Activated CD8-positive, alpha-beta T cell treated with anti-CD3 and anti-CD28 coated beads for 36 hours (primary cell): ENCODE data around the gene IKBIP. TPM values are rescaled to one million over a fixed set of nuclear protein-coding genes. Genes with fewer than 3 reads are reported as not detected.
A peak's percentile ranks its signal among the peaks of the same experiment; 100 is the strongest.

Experiments used
- ATAC-seq: fragments of 200-7000 bp; cut with Tn5 transposase; one replicate; pipeline ENCODE4 v1.10.0; 2021; ENCODE audit warnings: mild to moderate bottlenecking, moderate library complexity
- CTCF ChIA-PET: fragments of 350-600 bp; sonication (Branson Sonifier 250); formaldehyde crosslinking; loops from one replicate; lab custom pipeline; 2021; ENCODE audit warnings: antibody characterized with exemption; lab: Charles Lee
- POLR2A ChIA-PET: fragments of 350-600 bp; sonication (Branson Sonifier 250); formaldehyde crosslinking; loops from one replicate; lab custom pipeline; 2021; ENCODE audit warnings: antibody characterized with exemption; lab: Charles Lee
- DNase-seq: peaks from one replicate; pipeline ENCODE4 v3.0.0-alpha.2; 2020
- H3K27ac Mint-ChIP-seq: one replicate; pipeline ENCODE4 v1.8.0; 2021; ENCODE audit warnings: mild to moderate bottlenecking, mixed read lengths
- H3K27me3 Mint-ChIP-seq: one replicate; pipeline ENCODE4 v1.8.0; 2021; ENCODE audit warnings: mixed read lengths
- H3K36me3 Mint-ChIP-seq: one replicate; pipeline ENCODE4 v1.8.0; 2021; ENCODE audit warnings: low read depth, mixed read lengths
- H3K4me1 Mint-ChIP-seq: one replicate; pipeline ENCODE4 v1.8.0; 2021; ENCODE audit warnings: low read depth, mixed read lengths
- H3K4me3 Mint-ChIP-seq: one replicate; pipeline ENCODE4 v1.8.0; 2021; ENCODE audit warnings: mild to moderate bottlenecking, moderate library complexity, mixed read lengths
- H3K9me3 Mint-ChIP-seq: one replicate; pipeline ENCODE4 v1.8.0; 2021; ENCODE audit warnings: mixed read lengths
- CTCF ChIP-seq: fragments of 200-600 bp; IDR thresholded peaks from one replicate; pipeline ENCODE4 v1.8.0; 2022; ENCODE audit warnings: antibody characterized with exemption, mild to moderate bottlenecking
- intact Hi-C: fragments of 100-400 bp; cut with micrococcal nuclease; formaldehyde crosslinking; loops from one replicate; pipeline ENCODE4 v1.10.0; 2022
- total RNA-seq, 2 experiments: library from RNA; stranded (reverse); gene quantifications; one replicate each; pipeline ENCODE4 v1.2.3, GENCODE V29; 2021

Gene IKBIP
- total RNA-seq, 2 experiments from 2014 or later = 34.9 to 35.4 TPM

- intact Hi-C loops = no loop called here
These were observed 26.9 kb upstream of the IKBIP start for GRCh38 chr12:98671459-98671858.

GRCh38 chr12:98669751-98670150, 25.2 kb upstream of the IKBIP start:
- Mint-ChIP-seq H3K36me3 (peaks cover 24% of the 10 kb centered on the region), H3K27ac (no peak overlapping the region), H3K9me3 (peaks cover 2% of the 10 kb centered on the region), H3K4me1 (peaks cover 10% of the 10 kb centered on the region), H3K4me3 (no peak overlapping the region), H3K27me3 (no peaks in the 10 kb centered on the region)
- ChIA-PET POLR2A (interaction anchor here (0.5 kb wide), 1 partner anchor 151 kb away, joined by 4 read pairs; no protein-coding TSS in a partner anchor), CTCF (no interaction called here)
- no peak for DNase-seq
- ATAC-seq = no peak
- intact Hi-C loops = no loop called here
- TF ChIP-seq CTCF = no peak

More at GRCh38 chr12:98671459-98671858, 26.9 kb upstream of the IKBIP start:
- no peak for ATAC-seq
- Mint-ChIP-seq H3K27ac (no peak overlapping the region), H3K27me3 (no peaks in the 10 kb centered on the region), H3K36me3 (peaks cover 21% of the 10 kb centered on the region), H3K9me3 (peaks cover 2% of the 10 kb centered on the region), H3K4me3 (no peak overlapping the region), H3K4me1 (peaks cover 10% of the 10 kb centered on the region)
- TF ChIP-seq CTCF = no peak
- ChIA-PET CTCF (interaction anchor here (1.0 kb wide), 1 partner anchor 105 kb away, joined by 4 read pairs; no protein-coding TSS in a partner anchor), POLR2A (no interaction called here)
- no peak for DNase-seq

- ATAC-seq (no peak), DNase-seq (no peak)
- H3K9me3 Mint-ChIP-seq = no peaks in the 10 kb centered on the region
- peaks cover 11% of the 10 kb centered on the region for H3K4me1 Mint-ChIP-seq
- TF ChIP-seq CTCF = no peak
- ChIA-PET POLR2A (no interaction called here), CTCF (interaction anchor here (1.0 kb wide), 1 partner anchor 82 kb away, joined by 3 read pairs; no protein-coding TSS in a partner anchor)
- H3K27me3 Mint-ChIP-seq = no peaks in the 10 kb centered on the region
- peaks cover 12% of the 10 kb centered on the region for H3K36me3 Mint-ChIP-seq
- intact Hi-C loops = no loop called here
- H3K27ac Mint-ChIP-seq = no peak overlapping the region
- H3K4me3 Mint-ChIP-seq = no peak overlapping the region
These were observed 15.9 kb upstream of the IKBIP start for GRCh38 chr12:98660521-98660920.

GRCh38 chr12:98656289-98657101, 11.9 kb upstream of the IKBIP start:
- ChIA-PET CTCF (interaction anchor here (1.4 kb wide), 1 partner anchor 90 kb away, joined by 5 read pairs; no protein-coding TSS in a partner anchor), POLR2A (no interaction called here)
- intact Hi-C loops = no loop called here
- no peak for TF ChIP-seq CTCF
- Mint-ChIP-seq H3K27me3 (no peaks in the 10 kb centered on the region), H3K27ac (peak overlapping the region; percentile 50), H3K4me3 (no peak overlapping the region), H3K9me3 (no peaks in the 10 kb centered on the region), H3K36me3 (peaks cover 13% of the 10 kb centered on the region), H3K4me1 (peaks cover 15% of the 10 kb centered on the region)
- ATAC-seq = peak; percentile 91
- no peak for DNase-seq
